NB4 (cell line): ENCODE measurements around the gene CCDC191.

Experiments
- DNase-seq: peaks from one replicate; pipeline ENCODE4 v3.0.0; 2010; ENCODE audit warnings: low read depth
- H3K4me3 ChIP-seq: one replicate; pipeline ENCODE4 v1.5.1; 2011; ENCODE audit warnings: mild to moderate bottlenecking, low read depth, low read length, moderate library complexity
- MYC ChIP-seq: IDR thresholded peaks from 2 replicates; pipeline ENCODE4 v1.6.1; 2011; ENCODE audit warnings: low read depth, low read length
- POLR2A ChIP-seq: IDR thresholded peaks from 2 replicates; pipeline ENCODE4 v1.6.1; 2011; ENCODE audit warnings: mild to moderate bottlenecking; ENCODE audit not compliant: insufficient read length; ENCODE audit errors: extremely low read depth
- TF ChIP-seq, protein P1 (sequence below): IDR thresholded peaks from one replicate; pipeline ENCODE4 v1.5.1; 2012; ENCODE audit warnings: low read depth, low read length
- TF ChIP-seq, protein P2 (sequence below): IDR thresholded peaks from 2 replicates; pipeline ENCODE4 v1.6.1; 2011; ENCODE audit warnings: low read depth, low read length

Gene CCDC191

GRCh38 chr3:114083112-114083511 is 26.8 kb upstream of the CCDC191 start:
- H3K4me3 ChIP-seq, result no peak overlapping the region
- DNase-seq, result no peak
- TF ChIP-seq, protein P1, sequence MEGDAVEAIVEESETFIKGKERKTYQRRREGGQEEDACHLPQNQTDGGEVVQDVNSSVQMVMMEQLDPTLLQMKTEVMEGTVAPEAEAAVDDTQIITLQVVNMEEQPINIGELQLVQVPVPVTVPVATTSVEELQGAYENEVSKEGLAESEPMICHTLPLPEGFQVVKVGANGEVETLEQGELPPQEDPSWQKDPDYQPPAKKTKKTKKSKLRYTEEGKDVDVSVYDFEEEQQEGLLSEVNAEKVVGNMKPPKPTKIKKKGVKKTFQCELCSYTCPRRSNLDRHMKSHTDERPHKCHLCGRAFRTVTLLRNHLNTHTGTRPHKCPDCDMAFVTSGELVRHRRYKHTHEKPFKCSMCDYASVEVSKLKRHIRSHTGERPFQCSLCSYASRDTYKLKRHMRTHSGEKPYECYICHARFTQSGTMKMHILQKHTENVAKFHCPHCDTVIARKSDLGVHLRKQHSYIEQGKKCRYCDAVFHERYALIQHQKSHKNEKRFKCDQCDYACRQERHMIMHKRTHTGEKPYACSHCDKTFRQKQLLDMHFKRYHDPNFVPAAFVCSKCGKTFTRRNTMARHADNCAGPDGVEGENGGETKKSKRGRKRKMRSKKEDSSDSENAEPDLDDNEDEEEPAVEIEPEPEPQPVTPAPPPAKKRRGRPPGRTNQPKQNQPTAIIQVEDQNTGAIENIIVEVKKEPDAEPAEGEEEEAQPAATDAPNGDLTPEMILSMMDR, result no peak
- TF ChIP-seq, protein P2, sequence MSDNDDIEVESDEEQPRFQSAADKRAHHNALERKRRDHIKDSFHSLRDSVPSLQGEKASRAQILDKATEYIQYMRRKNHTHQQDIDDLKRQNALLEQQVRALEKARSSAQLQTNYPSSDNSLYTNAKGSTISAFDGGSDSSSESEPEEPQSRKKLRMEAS, result no peak
- TF ChIP-seq POLR2A (no peak), MYC (no peak)

GRCh38 chr3:114081037-114081436 is 24.7 kb upstream of the CCDC191 start:
- H3K4me3 ChIP-seq, result no peak overlapping the region
- DNase-seq, result no peak
- no peak for TF ChIP-seq POLR2A
- TF ChIP-seq, protein P2, result no peak
- TF ChIP-seq, protein P1, result no peak
- no peak for TF ChIP-seq MYC

- TF ChIP-seq, protein P2, result no peak
- TF ChIP-seq POLR2A, result no peak
- no peak for TF ChIP-seq MYC
- TF ChIP-seq, protein P1, result no peak
- no peak for DNase-seq
- H3K4me3 ChIP-seq, result no peak overlapping the region
These were observed 23.9 kb upstream of the CCDC191 start for GRCh38 chr3:114080201-114080600.

DNA sequence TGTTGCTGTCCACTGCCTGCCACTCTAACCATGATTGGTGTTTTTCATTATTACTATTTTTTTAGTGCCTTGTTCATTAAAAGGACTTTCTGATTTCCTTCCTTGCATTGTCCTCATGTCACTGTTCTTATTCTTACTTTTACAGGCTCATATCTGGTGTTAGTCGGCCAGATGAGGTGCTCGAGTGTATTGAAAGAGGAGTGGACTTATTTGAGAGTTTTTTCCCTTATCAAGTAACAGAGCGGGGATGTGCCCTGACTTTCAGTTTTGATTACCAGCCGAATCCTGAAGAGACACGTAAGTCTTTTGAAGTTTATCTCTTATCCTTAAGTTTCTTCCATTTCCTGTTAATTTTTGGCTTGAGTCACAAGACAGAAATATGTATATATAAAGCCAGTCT is 23.4 kb upstream of the CCDC191 start:
- no peak for DNase-seq
- H3K4me3 ChIP-seq, result no peak overlapping the region
- TF ChIP-seq, protein P1, result no peak
- TF ChIP-seq MYC (no peak), POLR2A (no peak)
- TF ChIP-seq, protein P2, result no peak

- no peak overlapping the region for H3K4me3 ChIP-seq
- TF ChIP-seq, protein P2, result no peak
- TF ChIP-seq POLR2A (no peak), MYC (no peak)
- TF ChIP-seq, protein P1, result no peak
- DNase-seq, result no peak
These were observed 21.8 kb upstream of the CCDC191 start for GRCh38 chr3:114078126-114078525.

DNA sequence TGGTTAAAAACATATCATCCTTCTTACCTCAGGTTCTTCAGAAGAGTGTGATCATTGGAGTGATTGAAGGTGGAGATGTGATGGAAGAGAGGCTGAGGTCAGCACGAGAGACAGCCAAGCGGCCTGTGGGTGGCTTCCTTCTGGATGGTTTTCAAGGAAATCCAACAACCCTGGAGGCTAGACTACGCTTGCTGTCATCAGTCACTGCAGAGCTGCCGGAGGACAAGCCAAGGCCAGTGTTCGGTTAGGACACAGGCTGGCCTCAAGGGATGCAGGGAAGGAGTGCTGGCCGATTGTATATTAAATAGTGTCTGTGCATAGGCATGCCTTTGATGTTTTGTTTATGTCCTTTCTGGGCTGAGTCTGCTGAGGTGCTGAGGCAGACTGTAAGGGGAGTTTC is 20.4 kb upstream of the CCDC191 start:
- DNase-seq, result no peak
- H3K4me3 ChIP-seq, result no peak overlapping the region
- no peak for TF ChIP-seq POLR2A
- no peak for TF ChIP-seq MYC
- TF ChIP-seq, protein P2, result no peak
- TF ChIP-seq, protein P1, result no peak
